ENCODE measurements around the gene PSMB9.

DNA sequence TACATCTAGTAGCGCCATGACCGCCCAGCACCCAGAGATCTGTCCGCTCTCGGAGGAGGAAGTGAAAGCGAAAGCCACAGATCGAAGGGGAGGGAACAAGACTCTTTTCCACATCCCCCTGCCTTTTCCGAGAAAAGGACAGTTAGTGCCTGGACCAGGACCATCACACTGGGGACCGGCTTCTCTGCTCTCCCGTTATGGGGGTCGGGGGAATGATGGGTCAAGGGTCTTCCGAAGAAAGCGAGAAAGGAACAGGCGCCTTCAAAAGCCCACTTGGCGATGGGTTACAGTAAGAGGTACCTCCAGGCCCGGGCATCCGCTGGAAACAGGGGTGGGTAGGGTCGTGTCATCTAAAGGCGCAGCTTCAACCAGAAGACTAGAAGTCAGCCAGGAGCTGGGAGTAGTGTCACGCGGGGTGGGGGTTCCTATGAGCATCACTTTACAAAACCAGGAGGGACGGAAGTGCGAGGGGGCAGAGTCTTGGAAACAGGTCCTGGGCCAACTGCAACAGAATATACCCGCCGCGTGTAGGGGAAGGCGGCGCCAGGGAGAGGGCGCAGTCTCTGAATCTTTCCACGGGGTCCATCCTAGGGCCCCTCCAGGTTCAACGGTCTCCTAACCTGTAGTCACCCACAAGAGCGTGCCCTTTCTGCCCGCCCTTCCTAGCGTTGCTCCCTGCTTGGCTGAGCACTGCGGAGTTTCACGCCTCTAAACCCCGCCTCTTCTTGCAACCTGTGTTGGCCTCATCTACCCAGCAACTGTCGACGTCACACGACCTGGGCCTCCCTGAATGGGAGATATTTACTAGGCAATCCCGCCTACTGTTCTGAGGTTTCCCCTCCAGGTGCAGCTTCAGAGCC, 9.8 kb upstream of the PSMB9 start, which contains the start of gene PSMB8:
- TF ChIP-seq, protein P1, sequence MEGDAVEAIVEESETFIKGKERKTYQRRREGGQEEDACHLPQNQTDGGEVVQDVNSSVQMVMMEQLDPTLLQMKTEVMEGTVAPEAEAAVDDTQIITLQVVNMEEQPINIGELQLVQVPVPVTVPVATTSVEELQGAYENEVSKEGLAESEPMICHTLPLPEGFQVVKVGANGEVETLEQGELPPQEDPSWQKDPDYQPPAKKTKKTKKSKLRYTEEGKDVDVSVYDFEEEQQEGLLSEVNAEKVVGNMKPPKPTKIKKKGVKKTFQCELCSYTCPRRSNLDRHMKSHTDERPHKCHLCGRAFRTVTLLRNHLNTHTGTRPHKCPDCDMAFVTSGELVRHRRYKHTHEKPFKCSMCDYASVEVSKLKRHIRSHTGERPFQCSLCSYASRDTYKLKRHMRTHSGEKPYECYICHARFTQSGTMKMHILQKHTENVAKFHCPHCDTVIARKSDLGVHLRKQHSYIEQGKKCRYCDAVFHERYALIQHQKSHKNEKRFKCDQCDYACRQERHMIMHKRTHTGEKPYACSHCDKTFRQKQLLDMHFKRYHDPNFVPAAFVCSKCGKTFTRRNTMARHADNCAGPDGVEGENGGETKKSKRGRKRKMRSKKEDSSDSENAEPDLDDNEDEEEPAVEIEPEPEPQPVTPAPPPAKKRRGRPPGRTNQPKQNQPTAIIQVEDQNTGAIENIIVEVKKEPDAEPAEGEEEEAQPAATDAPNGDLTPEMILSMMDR (IDR thresholded peaks at IDR 0.05; ENCODE audit: poor library complexity, severe bottlenecking): peak; percentile 63
- TF ChIP-seq MXI1 (conservative IDR thresholded peaks at IDR 0.05; ENCODE audit: poor library complexity, severe bottlenecking) (no peak), POLR2AphosphoS5 (IDR thresholded peaks at IDR 0.05) (no peak), TAF1 (IDR thresholded peaks at IDR 0.05; ENCODE audit: low read depth) (no peak)
- TF ChIP-seq, protein P2, sequence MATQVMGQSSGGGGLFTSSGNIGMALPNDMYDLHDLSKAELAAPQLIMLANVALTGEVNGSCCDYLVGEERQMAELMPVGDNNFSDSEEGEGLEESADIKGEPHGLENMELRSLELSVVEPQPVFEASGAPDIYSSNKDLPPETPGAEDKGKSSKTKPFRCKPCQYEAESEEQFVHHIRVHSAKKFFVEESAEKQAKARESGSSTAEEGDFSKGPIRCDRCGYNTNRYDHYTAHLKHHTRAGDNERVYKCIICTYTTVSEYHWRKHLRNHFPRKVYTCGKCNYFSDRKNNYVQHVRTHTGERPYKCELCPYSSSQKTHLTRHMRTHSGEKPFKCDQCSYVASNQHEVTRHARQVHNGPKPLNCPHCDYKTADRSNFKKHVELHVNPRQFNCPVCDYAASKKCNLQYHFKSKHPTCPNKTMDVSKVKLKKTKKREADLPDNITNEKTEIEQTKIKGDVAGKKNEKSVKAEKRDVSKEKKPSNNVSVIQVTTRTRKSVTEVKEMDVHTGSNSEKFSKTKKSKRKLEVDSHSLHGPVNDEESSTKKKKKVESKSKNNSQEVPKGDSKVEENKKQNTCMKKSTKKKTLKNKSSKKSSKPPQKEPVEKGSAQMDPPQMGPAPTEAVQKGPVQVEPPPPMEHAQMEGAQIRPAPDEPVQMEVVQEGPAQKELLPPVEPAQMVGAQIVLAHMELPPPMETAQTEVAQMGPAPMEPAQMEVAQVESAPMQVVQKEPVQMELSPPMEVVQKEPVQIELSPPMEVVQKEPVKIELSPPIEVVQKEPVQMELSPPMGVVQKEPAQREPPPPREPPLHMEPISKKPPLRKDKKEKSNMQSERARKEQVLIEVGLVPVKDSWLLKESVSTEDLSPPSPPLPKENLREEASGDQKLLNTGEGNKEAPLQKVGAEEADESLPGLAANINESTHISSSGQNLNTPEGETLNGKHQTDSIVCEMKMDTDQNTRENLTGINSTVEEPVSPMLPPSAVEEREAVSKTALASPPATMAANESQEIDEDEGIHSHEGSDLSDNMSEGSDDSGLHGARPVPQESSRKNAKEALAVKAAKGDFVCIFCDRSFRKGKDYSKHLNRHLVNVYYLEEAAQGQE (IDR thresholded peaks at IDR 0.05; ENCODE audit: borderline replicate concordance): no peak

Measured in neural cell (in vitro differentiated cells).